Testis (tissue), 3 donors: ENCODE results near the gene CHTF8. TPM values are rescaled to one million over a fixed set of nuclear protein-coding genes. Genes with fewer than 3 reads are reported as not detected.
A peak's percentile ranks its signal among the peaks of the same experiment; 100 is the strongest.
"Not testable (repeated sequence)": the region's sequence is repeated elsewhere in the genome, so short reads cannot be mapped to it uniquely, and the experiment has no call there.

ENCODE experiments used
- DNase-seq: peaks from one replicate; pipeline ENCODE4 v3.0.0-alpha.2; 2019
- H3K27ac ChIP-seq, 2 donors: fragments of 200-600 bp; sonication (generic); one replicate each; pipeline ENCODE4 v1.5.1; 2019
- H3K27me3 ChIP-seq: fragments of 200-600 bp; sonication (generic); one replicate; pipeline ENCODE4 v1.5.1; 2019
- H3K36me3 ChIP-seq: fragments of 200-600 bp; sonication (generic); one replicate; pipeline ENCODE4 v1.5.1; 2017; ENCODE audit warnings: low read depth; ENCODE audit errors: missing control alignments
- H3K4me1 ChIP-seq: fragments of 200-600 bp; sonication (generic); one replicate; pipeline ENCODE4 v1.5.1; 2019
- H3K4me3 ChIP-seq, 2 donors: fragments of 200-600 bp; sonication (generic); one replicate each; pipeline ENCODE4 v1.5.1; 2017 to 2019
- H3K9me3 ChIP-seq: fragments of 200-600 bp; sonication (generic); one replicate; pipeline ENCODE4 v1.5.1; 2017
- POLR2A ChIP-seq: fragments of 450-650 bp; IDR thresholded peaks from one replicate; pipeline ENCODE4 v1.6.1; 2017; ENCODE audit warnings: antibody characterized with exemption, mild to moderate bottlenecking, moderate library complexity
- WGBS, 2 donors: methylation state at CpG; one replicate each; pipeline ENCODE4 v1.1.5; 2018; 5-methylcytosine and 5-hydroxymethylcytosine counted together
- intact Hi-C: fragments of 100-400 bp; cut with DNase I; formaldehyde crosslinking; loops from one replicate; pipeline ENCODE4 v1.15.1; 2023; ENCODE audit warnings: low total_unique reads
- polyA plus RNA-seq: library from polyadenylated mRNA; stranded (reverse); fragments of 350-450 nt; fragmentation: Illumina TruSeq; extraction: RNeasy Lipid Tissue Mini Kit (QIAGEN cat#74804); gene quantifications from one replicate; pipeline ENCODE4 v1.2.3, GENCODE V29; 2014; ENCODE audit warnings: low read depth, low replicate concordance; ENCODE audit not compliant: insufficient read depth
- total RNA-seq, 2 donors: library from RNA; depleted of rRNA; stranded (reverse); fragments of >200 nt; gene quantifications; one replicate each; pipeline ENCODE4 v1.2.3, GENCODE V29; 2016
- TF ChIP-seq, protein P1 (sequence below), 3 experiments: fragments of 450-650 bp in 2 of 3; fragments of 200-600 bp in 1 of 3; sonication (generic) in 1 of 3; IDR thresholded peaks; one replicate each; pipeline ENCODE4 v1.5.1; 2016 to 2019; ENCODE audit warnings: antibody characterized with exemption in 3 of 3, mild to moderate bottlenecking in 2 of 3, moderate library complexity in 1 of 3

The CHTF8 gene
- total and polyA plus RNA-seq, 3 donors from 2014 or later, result 122 to 147 (median 131) TPM

DNA sequence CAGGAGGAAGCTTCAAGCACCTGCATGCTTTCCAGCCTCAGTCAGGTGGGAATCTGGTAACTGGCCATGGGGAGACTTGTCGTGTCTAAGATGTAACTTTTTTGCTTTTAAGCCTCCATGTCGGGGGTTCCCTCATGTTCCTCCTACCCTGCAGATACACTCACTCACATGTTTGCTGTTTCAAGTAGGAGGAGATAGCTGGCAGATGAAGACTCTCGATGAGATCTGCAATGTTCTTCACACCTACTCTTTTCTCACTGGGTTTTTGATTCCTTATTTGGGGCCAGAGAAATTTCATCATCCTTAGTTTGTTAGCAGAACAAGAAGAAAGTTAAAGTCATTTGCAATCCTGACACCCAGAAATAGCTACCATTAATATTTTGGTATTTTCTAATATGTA is 24.8 kb upstream of the CHTF8 start:
- DNase-seq, result no peak
- Histone ChIP-seq H3K27me3 (no peaks in the 10 kb centered on the region), H3K27ac (no peak overlapping the region), H3K4me1 (no peaks in the 10 kb centered on the region), H3K4me3 (no peak overlapping the region), H3K36me3 (no peaks in the 10 kb centered on the region), H3K9me3 (no peaks in the 10 kb centered on the region)
- intact Hi-C loops, result no loop called here
- WGBS, 2 donors, result 53 to 62% methylated on average over 3 of the region's 3 CpGs
- no peak for TF ChIP-seq POLR2A
- TF ChIP-seq, protein P1, sequence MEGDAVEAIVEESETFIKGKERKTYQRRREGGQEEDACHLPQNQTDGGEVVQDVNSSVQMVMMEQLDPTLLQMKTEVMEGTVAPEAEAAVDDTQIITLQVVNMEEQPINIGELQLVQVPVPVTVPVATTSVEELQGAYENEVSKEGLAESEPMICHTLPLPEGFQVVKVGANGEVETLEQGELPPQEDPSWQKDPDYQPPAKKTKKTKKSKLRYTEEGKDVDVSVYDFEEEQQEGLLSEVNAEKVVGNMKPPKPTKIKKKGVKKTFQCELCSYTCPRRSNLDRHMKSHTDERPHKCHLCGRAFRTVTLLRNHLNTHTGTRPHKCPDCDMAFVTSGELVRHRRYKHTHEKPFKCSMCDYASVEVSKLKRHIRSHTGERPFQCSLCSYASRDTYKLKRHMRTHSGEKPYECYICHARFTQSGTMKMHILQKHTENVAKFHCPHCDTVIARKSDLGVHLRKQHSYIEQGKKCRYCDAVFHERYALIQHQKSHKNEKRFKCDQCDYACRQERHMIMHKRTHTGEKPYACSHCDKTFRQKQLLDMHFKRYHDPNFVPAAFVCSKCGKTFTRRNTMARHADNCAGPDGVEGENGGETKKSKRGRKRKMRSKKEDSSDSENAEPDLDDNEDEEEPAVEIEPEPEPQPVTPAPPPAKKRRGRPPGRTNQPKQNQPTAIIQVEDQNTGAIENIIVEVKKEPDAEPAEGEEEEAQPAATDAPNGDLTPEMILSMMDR (IDR thresholded peaks at IDR 0.05), result no peak

DNA sequence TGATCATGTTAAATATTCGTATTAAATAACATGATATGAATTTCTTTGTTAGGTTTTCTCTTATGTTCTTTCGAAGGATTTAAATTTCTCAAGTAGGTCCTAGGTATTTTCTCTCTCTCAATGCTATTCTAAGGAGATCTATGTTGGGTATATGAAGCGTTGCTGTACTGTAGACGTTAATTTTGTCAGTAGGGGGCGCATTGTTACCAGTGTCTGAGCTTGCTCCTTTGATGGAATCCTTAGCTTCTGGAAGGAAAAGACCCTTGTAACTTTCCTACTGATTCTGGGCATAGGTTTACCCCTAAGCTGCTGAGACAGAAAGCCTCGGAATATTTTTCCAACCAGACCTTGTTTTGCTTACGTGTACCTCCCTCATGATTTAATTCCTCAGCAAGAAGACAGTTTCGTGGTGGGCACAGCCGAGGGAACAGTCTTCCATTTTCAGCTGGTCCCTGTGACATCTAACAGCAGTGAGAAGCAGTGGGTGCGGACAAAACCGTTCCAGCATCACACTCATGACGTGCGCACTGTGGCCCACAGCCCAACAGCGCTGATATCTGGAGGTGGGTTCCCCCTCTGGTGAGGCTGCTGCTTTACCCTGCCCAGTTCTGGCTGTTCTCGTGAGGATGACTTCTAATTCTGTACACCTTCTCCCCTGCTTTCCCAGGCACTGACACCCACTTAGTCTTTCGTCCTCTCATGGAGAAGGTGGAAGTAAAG is 17.9 kb upstream of the CHTF8 start:
- Histone ChIP-seq H3K4me1 (peaks cover 10% of the 10 kb centered on the region), H3K4me3 (no peak overlapping the region), H3K36me3 (no peaks in the 10 kb centered on the region), H3K9me3 (no peaks in the 10 kb centered on the region), H3K27me3 (no peaks in the 10 kb centered on the region), H3K27ac (no peak overlapping the region)
- DNase-seq, result peak; percentile 80
- intact Hi-C loops, result loop anchor here (5.0 kb wide), 1 partner anchor 137 kb away; no protein-coding TSS in a partner anchor
- TF ChIP-seq POLR2A, result no peak
- TF ChIP-seq, protein P1 (IDR thresholded peaks at IDR 0.05), result peak; percentile 32 to 73 (median 67)
- WGBS, 2 donors, result 67 to 70% methylated on average over 16 of the region's 16 CpGs

DNA sequence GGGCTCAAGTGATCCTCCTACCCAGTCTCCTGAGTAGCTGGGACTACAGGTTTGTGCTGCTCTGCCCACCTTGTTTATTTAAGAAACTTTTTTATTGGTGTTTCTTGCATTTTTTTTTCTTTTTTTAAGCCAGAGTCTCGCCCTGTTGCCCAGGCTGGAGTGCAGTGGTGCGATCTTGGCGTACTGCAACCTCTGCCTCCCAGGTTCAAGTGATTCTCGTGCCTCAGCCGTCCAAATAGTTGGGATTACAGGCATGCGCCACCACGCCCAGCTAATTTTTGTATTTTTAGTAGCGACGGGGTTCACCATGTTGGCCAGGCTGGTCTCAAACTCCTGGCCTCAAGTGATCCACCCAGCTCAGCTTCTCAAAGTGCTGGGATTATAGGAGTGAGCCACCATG is 17.2 kb upstream of the CHTF8 start:
- H3K36me3 ChIP-seq, result not testable (repeated sequence)
- intact Hi-C loops, result loop anchor here (5.0 kb wide), 1 partner anchor 138 kb away; no protein-coding TSS in a partner anchor
- WGBS, 2 donors, result 81 to 87% methylated on average over 9 of the region's 9 CpGs

DNA sequence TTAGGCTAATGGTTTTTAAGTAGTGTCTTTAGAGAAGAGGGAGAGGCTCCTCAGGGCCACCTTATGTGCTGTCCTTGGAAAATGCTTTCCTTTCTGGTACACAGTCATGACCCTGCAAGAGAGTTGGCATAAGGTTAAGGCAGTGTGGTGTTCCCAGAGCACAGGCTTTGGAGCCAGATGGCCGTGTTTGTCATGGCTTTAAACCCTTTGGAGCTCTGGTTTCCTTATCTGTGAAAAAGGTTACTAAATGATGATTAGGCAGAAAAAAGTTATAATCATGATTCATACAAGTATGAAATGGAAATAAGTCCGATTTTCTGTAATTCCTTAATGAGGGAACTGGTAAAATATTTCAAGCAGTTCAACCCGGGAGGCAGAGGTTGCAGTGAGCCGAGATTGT is 13.3 kb upstream of the CHTF8 start:
- peak; percentile 62 for DNase-seq
- Histone ChIP-seq H3K4me3 (no peak overlapping the region), H3K27me3 (no peaks in the 10 kb centered on the region), H3K27ac (peak overlapping the region; percentile 57 to 77), H3K4me1 (peaks cover 18% of the 10 kb centered on the region), H3K9me3 (no peaks in the 10 kb centered on the region), H3K36me3 (no peaks in the 10 kb centered on the region)
- 29 to 30% methylated on average over 4 of the region's 4 CpGs for WGBS, 2 donors
- intact Hi-C loops, result no loop called here
- TF ChIP-seq, protein P1 (IDR thresholded peaks at IDR 0.05), result no peak
- no peak for TF ChIP-seq POLR2A

More for the DNA sequence above, 17.2 kb upstream of the CHTF8 start:
- H3K4me1 ChIP-seq, result peaks cover 17% of the 10 kb centered on the region
- H3K4me3 ChIP-seq, H3K27ac ChIP-seq, H3K9me3 ChIP-seq, H3K27me3 ChIP-seq, DNase-seq: not testable (repeated sequence)

DNA sequence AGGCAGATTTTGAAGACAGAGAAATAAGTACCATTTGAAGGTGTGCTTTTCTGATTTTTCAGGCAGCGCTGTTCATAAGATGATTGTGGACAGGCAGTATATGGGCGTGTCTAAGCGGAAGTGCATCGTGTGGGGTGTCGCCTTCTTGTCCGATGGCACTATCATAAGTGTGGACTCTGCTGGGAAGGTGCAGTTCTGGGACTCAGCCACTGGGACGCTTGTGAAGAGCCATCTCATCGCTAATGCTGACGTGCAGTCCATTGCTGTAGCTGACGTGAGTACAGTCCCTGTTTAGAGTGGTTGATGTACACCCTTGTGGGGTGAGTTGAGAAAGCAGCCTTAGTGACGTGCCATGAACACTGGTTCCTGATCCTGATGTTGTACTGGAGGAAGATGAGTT is 10.7 kb upstream of the CHTF8 start:
- Histone ChIP-seq H3K27me3 (no peaks in the 10 kb centered on the region), H3K27ac (no peak overlapping the region), H3K36me3 (peaks cover 4% of the 10 kb centered on the region), H3K4me3 (no peak overlapping the region), H3K9me3 (no peaks in the 10 kb centered on the region), H3K4me1 (peaks cover 18% of the 10 kb centered on the region)
- no peak for TF ChIP-seq POLR2A
- TF ChIP-seq, protein P1 (IDR thresholded peaks at IDR 0.05), result no peak
- intact Hi-C loops, result no loop called here
- no peak for DNase-seq
- WGBS, 2 donors, result 84 to 86% methylated on average over 11 of the region's 11 CpGs
